BE2C (cell line): ENCODE measurements around the gene HSD3B1. TPM values are rescaled to one million over a fixed set of nuclear protein-coding genes. Genes with fewer than 3 reads are reported as not detected.

Experiments used
- DNase-seq: peaks from one replicate; pipeline ENCODE4 v3.0.0-alpha.2; 2020
- H3K27me3 ChIP-seq: fragments of 250-450 bp; sonication (Bioruptor Pico); 2 replicates; pipeline ENCODE4 v1.5.1; 2020; ENCODE audit warnings: mild to moderate bottlenecking
- H3K36me3 ChIP-seq: fragments of 250-450 bp; sonication (Bioruptor Pico); 2 replicates; pipeline ENCODE4 v1.5.1; 2020; ENCODE audit warnings: mild to moderate bottlenecking
- H3K4me1 ChIP-seq: fragments of 250-450 bp; sonication (Bioruptor Pico); 2 replicates; pipeline ENCODE4 v1.5.1; 2020
- H3K4me3 ChIP-seq: 2 replicates; pipeline ENCODE4 v1.5.1; 2011; ENCODE audit warnings: low read depth, low read length
- H3K9me3 ChIP-seq: fragments of 250-450 bp; sonication (Bioruptor Pico); 2 replicates; pipeline ENCODE4 v1.5.1; 2020
- polyA plus RNA-seq: library from polyadenylated mRNA; unstranded; fragments of >200 nt; gene quantifications from one replicate; pipeline ENCODE4 v1.2.1, GENCODE V29; 2012; ENCODE audit warnings: low read depth, missing spikeins; ENCODE audit not compliant: insufficient read length, insufficient read depth
- TF ChIP-seq, protein P1 (sequence below): IDR thresholded peaks from 2 replicates; pipeline ENCODE4 v1.5.1; 2012; ENCODE audit warnings: mild to moderate bottlenecking, low read depth, low read length

Gene HSD3B1
- polyA plus RNA-seq, result not detected

GRCh38 chr1:119506941-119507340 is at the start of gene HSD3B1:
Gene HSD3B1 (plus strand): TSS chr1:119507210. CDS start chr1:119507477, 267 bp downstream.
- Histone ChIP-seq H3K36me3 (no peaks in the 10 kb centered on the region), H3K27me3 (no peaks in the 10 kb centered on the region), H3K4me3 (no peak within 1 kb of the TSS), H3K4me1 (no peaks in the 10 kb centered on the region), H3K9me3 (no peaks in the 10 kb centered on the region)
- DNase-seq, result no peak
- TF ChIP-seq, protein P1, sequence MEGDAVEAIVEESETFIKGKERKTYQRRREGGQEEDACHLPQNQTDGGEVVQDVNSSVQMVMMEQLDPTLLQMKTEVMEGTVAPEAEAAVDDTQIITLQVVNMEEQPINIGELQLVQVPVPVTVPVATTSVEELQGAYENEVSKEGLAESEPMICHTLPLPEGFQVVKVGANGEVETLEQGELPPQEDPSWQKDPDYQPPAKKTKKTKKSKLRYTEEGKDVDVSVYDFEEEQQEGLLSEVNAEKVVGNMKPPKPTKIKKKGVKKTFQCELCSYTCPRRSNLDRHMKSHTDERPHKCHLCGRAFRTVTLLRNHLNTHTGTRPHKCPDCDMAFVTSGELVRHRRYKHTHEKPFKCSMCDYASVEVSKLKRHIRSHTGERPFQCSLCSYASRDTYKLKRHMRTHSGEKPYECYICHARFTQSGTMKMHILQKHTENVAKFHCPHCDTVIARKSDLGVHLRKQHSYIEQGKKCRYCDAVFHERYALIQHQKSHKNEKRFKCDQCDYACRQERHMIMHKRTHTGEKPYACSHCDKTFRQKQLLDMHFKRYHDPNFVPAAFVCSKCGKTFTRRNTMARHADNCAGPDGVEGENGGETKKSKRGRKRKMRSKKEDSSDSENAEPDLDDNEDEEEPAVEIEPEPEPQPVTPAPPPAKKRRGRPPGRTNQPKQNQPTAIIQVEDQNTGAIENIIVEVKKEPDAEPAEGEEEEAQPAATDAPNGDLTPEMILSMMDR, result no peak

DNA sequence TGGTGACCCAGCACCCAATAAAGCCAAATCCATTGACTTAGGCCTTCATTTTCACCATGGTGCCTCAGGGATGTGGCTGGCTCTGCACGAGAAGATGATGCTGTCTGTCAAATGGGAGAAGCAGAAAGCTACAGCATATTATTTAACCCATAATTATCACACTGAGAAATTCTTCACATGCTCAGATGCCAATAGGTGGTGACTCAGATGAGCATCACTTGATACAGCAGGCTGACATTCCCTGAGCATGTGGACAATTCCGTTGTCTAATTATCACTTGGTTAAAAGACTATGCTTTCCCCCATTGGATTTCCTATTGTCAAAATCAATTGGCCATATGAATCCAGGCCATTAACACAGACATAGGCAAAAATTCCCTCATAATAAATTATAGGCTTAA is 44.0 kb upstream of the HSD3B1 start:
- Histone ChIP-seq H3K36me3 (no peaks in the 10 kb centered on the region), H3K4me1 (no peaks in the 10 kb centered on the region), H3K27me3 (no peaks in the 10 kb centered on the region), H3K9me3 (no peaks in the 10 kb centered on the region), H3K4me3 (no peak overlapping the region)
- TF ChIP-seq, protein P1, result no peak
- DNase-seq, result no peak

DNA sequence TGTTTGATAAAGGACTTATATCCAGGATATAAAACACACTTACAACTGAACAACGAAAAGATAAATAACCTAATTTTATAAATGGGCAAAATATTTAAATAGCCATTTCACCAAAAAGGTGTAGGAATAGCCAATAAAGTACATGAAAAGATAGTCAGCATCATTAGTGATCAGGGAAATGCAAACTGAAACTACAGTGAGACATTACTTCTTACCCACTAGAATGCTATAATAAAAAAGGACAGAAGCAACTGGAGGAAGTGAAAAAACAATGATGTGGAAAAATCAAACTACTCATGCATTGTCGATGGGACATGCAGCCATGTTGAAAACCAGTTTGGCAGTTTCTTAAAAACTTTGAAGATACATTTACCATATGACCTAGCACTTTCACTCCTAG is 43.4 kb upstream of the HSD3B1 start:
- DNase-seq, result no peak
- no peaks in the 10 kb centered on the region for H3K27me3 ChIP-seq
- no peaks in the 10 kb centered on the region for H3K4me1 ChIP-seq
- TF ChIP-seq, protein P1, result no peak
- H3K4me3 ChIP-seq, result no peak overlapping the region
- H3K36me3 ChIP-seq, result no peaks in the 10 kb centered on the region
- H3K9me3 ChIP-seq, result no peaks in the 10 kb centered on the region

GRCh38 chr1:119466445-119466844 is 40.6 kb upstream of the HSD3B1 start:
- Histone ChIP-seq H3K4me1 (no peaks in the 10 kb centered on the region), H3K36me3 (no peaks in the 10 kb centered on the region), H3K27me3 (no peaks in the 10 kb centered on the region), H3K9me3 (no peaks in the 10 kb centered on the region), H3K4me3 (no peak overlapping the region)
- TF ChIP-seq, protein P1, result no peak
- DNase-seq, result no peak

- TF ChIP-seq, protein P1, result no peak
- Histone ChIP-seq H3K27me3 (no peaks in the 10 kb centered on the region), H3K9me3 (no peaks in the 10 kb centered on the region), H3K4me1 (no peaks in the 10 kb centered on the region), H3K4me3 (no peak overlapping the region), H3K36me3 (no peaks in the 10 kb centered on the region)
- no peak for DNase-seq
These were observed 39.8 kb upstream of the HSD3B1 start for GRCh38 chr1:119467219-119467618.

- Histone ChIP-seq H3K4me3 (no peak overlapping the region), H3K36me3 (no peaks in the 10 kb centered on the region), H3K9me3 (no peaks in the 10 kb centered on the region), H3K27me3 (no peaks in the 10 kb centered on the region), H3K4me1 (no peaks in the 10 kb centered on the region)
- DNase-seq, result no peak
- TF ChIP-seq, protein P1, result no peak
These were observed 38.9 kb upstream of the HSD3B1 start for GRCh38 chr1:119467857-119468668.
